ENCODE results near the gene EML4. TPM values are rescaled to one million over a fixed set of nuclear protein-coding genes. Genes with fewer than 3 reads are reported as not detected.

The EML4 gene
- total and polyA plus RNA-seq, 9 of the 15 experiments (the other 6 are each of a cell fraction or from before 2014, with no cell fraction given), result 14.7 to 48.3 (median 36.5) TPM

DNA sequence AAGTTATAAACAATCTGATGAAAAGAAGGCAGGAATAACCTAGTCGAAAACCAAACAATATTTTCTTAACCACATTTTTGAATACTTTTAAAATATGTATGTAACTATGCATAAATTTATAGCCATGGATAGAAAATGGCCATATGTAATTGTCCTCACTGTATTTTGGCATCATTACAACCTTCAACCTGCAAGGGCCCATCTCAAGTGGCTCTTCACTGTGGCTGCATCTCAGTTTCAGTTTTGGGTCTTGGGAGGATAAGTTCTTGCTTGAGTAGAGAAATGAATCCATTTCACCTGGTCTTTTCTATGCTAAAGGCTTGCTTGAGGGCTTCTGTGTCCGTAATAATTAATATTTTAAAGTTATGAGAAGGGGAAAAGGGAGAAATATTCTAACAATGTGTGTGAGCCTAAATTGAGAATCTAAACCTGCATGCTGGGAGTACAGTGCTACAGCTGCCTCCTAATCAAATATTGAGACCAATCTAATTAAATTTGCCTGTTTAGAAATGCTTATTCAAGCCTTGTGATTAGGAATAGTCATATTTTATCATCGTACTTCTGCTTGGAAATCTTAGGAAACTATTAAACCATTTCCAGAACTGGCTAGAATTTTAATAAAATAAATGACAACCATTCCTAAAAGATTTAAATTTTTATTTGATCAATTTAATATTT, 92.5 kb downstream of the EML4 start (continued):
- TF ChIP-seq, protein P1, sequence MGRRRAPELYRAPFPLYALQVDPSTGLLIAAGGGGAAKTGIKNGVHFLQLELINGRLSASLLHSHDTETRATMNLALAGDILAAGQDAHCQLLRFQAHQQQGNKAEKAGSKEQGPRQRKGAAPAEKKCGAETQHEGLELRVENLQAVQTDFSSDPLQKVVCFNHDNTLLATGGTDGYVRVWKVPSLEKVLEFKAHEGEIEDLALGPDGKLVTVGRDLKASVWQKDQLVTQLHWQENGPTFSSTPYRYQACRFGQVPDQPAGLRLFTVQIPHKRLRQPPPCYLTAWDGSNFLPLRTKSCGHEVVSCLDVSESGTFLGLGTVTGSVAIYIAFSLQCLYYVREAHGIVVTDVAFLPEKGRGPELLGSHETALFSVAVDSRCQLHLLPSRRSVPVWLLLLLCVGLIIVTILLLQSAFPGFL (CRISPR knock-in tag; IDR thresholded peaks at IDR 0.05), result no peak
- TF ChIP-seq, protein P2, sequence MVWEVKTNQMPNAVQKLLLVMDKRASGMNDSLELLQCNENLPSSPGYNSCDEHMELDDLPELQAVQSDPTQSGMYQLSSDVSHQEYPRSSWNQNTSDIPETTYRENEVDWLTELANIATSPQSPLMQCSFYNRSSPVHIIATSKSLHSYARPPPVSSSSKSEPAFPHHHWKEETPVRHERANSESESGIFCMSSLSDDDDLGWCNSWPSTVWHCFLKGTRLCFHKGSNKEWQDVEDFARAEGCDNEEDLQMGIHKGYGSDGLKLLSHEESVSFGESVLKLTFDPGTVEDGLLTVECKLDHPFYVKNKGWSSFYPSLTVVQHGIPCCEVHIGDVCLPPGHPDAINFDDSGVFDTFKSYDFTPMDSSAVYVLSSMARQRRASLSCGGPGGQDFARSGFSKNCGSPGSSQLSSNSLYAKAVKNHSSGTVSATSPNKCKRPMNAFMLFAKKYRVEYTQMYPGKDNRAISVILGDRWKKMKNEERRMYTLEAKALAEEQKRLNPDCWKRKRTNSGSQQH (CRISPR knock-in tag; IDR thresholded peaks at IDR 0.05), result no peak
- TF ChIP-seq ZNF23 (CRISPR knock-in tag; IDR thresholded peaks at IDR 0.05), result no peak
- TF ChIP-seq, protein P3, sequence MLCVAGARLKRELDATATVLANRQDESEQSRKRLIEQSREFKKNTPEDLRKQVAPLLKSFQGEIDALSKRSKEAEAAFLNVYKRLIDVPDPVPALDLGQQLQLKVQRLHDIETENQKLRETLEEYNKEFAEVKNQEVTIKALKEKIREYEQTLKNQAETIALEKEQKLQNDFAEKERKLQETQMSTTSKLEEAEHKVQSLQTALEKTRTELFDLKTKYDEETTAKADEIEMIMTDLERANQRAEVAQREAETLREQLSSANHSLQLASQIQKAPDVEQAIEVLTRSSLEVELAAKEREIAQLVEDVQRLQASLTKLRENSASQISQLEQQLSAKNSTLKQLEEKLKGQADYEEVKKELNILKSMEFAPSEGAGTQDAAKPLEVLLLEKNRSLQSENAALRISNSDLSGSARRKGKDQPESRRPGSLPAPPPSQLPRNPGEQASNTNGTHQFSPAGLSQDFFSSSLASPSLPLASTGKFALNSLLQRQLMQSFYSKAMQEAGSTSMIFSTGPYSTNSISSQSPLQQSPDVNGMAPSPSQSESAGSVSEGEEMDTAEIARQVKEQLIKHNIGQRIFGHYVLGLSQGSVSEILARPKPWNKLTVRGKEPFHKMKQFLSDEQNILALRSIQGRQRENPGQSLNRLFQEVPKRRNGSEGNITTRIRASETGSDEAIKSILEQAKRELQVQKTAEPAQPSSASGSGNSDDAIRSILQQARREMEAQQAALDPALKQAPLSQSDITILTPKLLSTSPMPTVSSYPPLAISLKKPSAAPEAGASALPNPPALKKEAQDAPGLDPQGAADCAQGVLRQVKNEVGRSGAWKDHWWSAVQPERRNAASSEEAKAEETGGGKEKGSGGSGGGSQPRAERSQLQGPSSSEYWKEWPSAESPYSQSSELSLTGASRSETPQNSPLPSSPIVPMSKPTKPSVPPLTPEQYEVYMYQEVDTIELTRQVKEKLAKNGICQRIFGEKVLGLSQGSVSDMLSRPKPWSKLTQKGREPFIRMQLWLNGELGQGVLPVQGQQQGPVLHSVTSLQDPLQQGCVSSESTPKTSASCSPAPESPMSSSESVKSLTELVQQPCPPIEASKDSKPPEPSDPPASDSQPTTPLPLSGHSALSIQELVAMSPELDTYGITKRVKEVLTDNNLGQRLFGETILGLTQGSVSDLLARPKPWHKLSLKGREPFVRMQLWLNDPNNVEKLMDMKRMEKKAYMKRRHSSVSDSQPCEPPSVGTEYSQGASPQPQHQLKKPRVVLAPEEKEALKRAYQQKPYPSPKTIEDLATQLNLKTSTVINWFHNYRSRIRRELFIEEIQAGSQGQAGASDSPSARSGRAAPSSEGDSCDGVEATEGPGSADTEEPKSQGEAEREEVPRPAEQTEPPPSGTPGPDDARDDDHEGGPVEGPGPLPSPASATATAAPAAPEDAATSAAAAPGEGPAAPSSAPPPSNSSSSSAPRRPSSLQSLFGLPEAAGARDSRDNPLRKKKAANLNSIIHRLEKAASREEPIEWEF (CRISPR knock-in tag; IDR thresholded peaks at IDR 0.05), result no peak
- TF ChIP-seq CC2D1A (IDR thresholded peaks at IDR 0.05), result no peak
- TF ChIP-seq TAL1 (IDR thresholded peaks at IDR 0.05), result no peak
- TF ChIP-seq, protein P4, sequence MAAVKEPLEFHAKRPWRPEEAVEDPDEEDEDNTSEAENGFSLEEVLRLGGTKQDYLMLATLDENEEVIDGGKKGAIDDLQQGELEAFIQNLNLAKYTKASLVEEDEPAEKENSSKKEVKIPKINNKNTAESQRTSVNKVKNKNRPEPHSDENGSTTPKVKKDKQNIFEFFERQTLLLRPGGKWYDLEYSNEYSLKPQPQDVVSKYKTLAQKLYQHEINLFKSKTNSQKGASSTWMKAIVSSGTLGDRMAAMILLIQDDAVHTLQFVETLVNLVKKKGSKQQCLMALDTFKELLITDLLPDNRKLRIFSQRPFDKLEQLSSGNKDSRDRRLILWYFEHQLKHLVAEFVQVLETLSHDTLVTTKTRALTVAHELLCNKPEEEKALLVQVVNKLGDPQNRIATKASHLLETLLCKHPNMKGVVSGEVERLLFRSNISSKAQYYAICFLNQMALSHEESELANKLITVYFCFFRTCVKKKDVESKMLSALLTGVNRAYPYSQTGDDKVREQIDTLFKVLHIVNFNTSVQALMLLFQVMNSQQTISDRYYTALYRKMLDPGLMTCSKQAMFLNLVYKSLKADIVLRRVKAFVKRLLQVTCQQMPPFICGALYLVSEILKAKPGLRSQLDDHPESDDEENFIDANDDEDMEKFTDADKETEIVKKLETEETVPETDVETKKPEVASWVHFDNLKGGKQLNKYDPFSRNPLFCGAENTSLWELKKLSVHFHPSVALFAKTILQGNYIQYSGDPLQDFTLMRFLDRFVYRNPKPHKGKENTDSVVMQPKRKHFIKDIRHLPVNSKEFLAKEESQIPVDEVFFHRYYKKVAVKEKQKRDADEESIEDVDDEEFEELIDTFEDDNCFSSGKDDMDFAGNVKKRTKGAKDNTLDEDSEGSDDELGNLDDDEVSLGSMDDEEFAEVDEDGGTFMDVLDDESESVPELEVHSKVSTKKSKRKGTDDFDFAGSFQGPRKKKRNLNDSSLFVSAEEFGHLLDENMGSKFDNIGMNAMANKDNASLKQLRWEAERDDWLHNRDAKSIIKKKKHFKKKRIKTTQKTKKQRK (IDR thresholded peaks at IDR 0.05; ENCODE audit: borderline replicate concordance, low read depth, low read length), result no peak
- TF ChIP-seq, protein P5, sequence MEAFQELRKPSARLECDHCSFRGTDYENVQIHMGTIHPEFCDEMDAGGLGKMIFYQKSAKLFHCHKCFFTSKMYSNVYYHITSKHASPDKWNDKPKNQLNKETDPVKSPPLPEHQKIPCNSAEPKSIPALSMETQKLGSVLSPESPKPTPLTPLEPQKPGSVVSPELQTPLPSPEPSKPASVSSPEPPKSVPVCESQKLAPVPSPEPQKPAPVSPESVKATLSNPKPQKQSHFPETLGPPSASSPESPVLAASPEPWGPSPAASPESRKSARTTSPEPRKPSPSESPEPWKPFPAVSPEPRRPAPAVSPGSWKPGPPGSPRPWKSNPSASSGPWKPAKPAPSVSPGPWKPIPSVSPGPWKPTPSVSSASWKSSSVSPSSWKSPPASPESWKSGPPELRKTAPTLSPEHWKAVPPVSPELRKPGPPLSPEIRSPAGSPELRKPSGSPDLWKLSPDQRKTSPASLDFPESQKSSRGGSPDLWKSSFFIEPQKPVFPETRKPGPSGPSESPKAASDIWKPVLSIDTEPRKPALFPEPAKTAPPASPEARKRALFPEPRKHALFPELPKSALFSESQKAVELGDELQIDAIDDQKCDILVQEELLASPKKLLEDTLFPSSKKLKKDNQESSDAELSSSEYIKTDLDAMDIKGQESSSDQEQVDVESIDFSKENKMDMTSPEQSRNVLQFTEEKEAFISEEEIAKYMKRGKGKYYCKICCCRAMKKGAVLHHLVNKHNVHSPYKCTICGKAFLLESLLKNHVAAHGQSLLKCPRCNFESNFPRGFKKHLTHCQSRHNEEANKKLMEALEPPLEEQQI (IDR thresholded peaks at IDR 0.05), result no peak
